Uterus (tissue), 2 donors: ENCODE results near the gene SLC2A9.

Experiments used
- CTCF ChIP-seq, 4 experiments: fragments of 200-600 bp in 2 of 4; fragments of 450-650 bp in 2 of 4; sonication (generic) in 2 of 4; IDR thresholded peaks; one replicate each; pipeline ENCODE4 v1.5.1; 2016 to 2019; ENCODE audit warnings: antibody characterized with exemption in 4 of 4, mild to moderate bottlenecking in 2 of 4, moderate library complexity in 1 of 4
- POLR2A ChIP-seq, 2 donors: fragments of 450-650 bp; IDR thresholded peaks; one replicate each; pipeline ENCODE4 v1.6.1; 2016; ENCODE audit warnings: antibody characterized with exemption in 2 of 2, mild to moderate bottlenecking in 1 of 2, moderate library complexity in 1 of 2

GRCh38 chr4:9866931-9867330 is 154.4 kb downstream of the SLC2A9 start:
- TF ChIP-seq POLR2A (IDR thresholded peaks at IDR 0.05), result no peak
- no peak for TF ChIP-seq CTCF (IDR thresholded peaks at IDR 0.05)
